ENCODE data around the gene PCNX2. TPM values are rescaled to one million over a fixed set of nuclear protein-coding genes. Genes with fewer than 3 reads are reported as not detected.

The PCNX2 gene
- total RNA-seq, 1 experiment from 2014 or later = 15.0 TPM

GRCh38 chr1:232996143-232996542 lies 299.4 kb downstream of the PCNX2 start:
- ChIA-PET CTCF (interaction anchor here (0.6 to 1.2 kb wide), 5 partner anchors 30 to 368 kb away, joined by 3 to 6 read pairs (median 3); no protein-coding TSS in a partner anchor), POLR2A (interaction anchor here (0.5 kb wide), 1 partner anchor 305 kb away, joined by 5 read pairs; no protein-coding TSS in a partner anchor)
- no peak for TF ChIP-seq CTCF (IDR thresholded peaks at IDR 0.05; ENCODE audit: insufficient read depth in 1 of 2, low read depth in 1 of 2, low read length in 1 of 2, severe bottlenecking in 1 of 2, unreplicated experiment in 1 of 2)
- peaks cover 16% of the 10 kb centered on the region for H3K4me1 ChIP-seq
- no peaks in the 10 kb centered on the region; the same call in 1 of the 2 replicates for H3K36me3 ChIP-seq (ENCODE audit: control insufficient read depth, insufficient read depth, low read length)
- H3K4me3 ChIP-seq (ENCODE audit: low read depth, low read length) = no peak overlapping the region
- Mint-ChIP-seq H3K27me3 (ENCODE audit: insufficient read depth, unreplicated experiment) (no peaks in the 10 kb centered on the region), H3K27ac (ENCODE audit: unreplicated experiment) (peak overlapping the region; percentile 25), H3K9me3 (ENCODE audit: unreplicated experiment) (peaks cover 39% of the 10 kb centered on the region), H3K4me3 (ENCODE audit: unreplicated experiment) (peak overlapping the region; percentile 9), H3K36me3 (ENCODE audit: insufficient read depth, unreplicated experiment) (peaks cover 15% of the 10 kb centered on the region), H3K4me1 (ENCODE audit: low read depth, unreplicated experiment) (peaks cover 14% of the 10 kb centered on the region)
- DNase-seq = peak; percentile 56 to 66
- intact Hi-C loops (cut with micrococcal nuclease; ENCODE audit: unreplicated experiment) = loop anchor here (1.0 to 2.0 kb wide), 3 partner anchors 29 to 43 kb away; no protein-coding TSS in a partner anchor
- no TSS peak for BruUV-seq (replicated peaks)
- H3K27me3 ChIP-seq (replicated peaks; ENCODE audit: control insufficient read depth, insufficient read depth, low read length) = no peaks in the 10 kb centered on the region
- peaks cover 11% of the 10 kb centered on the region; the same call in 1 of the 2 replicates for H3K9me3 ChIP-seq

DNA sequence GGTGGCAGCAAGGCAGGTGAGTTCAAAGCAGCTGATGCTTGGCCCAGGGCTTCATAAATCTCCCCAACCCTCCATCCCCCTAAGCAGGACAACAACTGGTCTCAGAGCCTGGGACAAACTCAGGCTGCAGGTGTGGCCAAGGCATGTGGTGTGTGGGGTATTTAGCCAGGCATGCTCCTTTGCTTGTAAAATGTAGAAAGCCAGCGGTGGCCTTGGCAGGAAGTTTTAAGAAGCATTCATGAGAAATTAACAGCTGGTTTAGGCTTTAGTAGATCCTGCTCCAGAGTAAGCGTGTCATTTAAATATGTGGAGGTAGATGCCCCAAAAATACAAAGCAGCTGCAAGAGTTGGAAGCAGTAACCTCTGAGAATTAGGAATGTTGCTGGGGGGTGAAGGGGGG lies 300.3 kb downstream of the PCNX2 start:
- Histone ChIP-seq H3K9me3 (peaks cover 11% of the 10 kb centered on the region; the same call in 1 of the 2 replicates), H3K27me3 (replicated peaks; ENCODE audit: control insufficient read depth, insufficient read depth, low read length) (no peaks in the 10 kb centered on the region), H3K4me1 (peaks cover 16% of the 10 kb centered on the region), H3K4me3 (ENCODE audit: low read depth, low read length) (no peak overlapping the region), H3K36me3 (ENCODE audit: control insufficient read depth, insufficient read depth, low read length) (no peaks in the 10 kb centered on the region; the same call in 1 of the 2 replicates)
- peaks cover 39% of the 10 kb centered on the region for H3K9me3 Mint-ChIP-seq (ENCODE audit: unreplicated experiment)
- TF ChIP-seq CTCF (IDR thresholded peaks at IDR 0.05; ENCODE audit: insufficient read depth in 1 of 2, low read depth in 1 of 2, low read length in 1 of 2, severe bottlenecking in 1 of 2, unreplicated experiment in 1 of 2) = no peak
- peaks cover 14% of the 10 kb centered on the region for H3K4me1 Mint-ChIP-seq (ENCODE audit: low read depth, unreplicated experiment)
- BruUV-seq (replicated peaks) = no TSS peak
- H3K4me3 Mint-ChIP-seq (ENCODE audit: unreplicated experiment) = no peak overlapping the region
- no peaks in the 10 kb centered on the region for H3K27me3 Mint-ChIP-seq (ENCODE audit: insufficient read depth, unreplicated experiment)
- intact Hi-C loops (cut with micrococcal nuclease; ENCODE audit: unreplicated experiment) = no loop called here
- ChIA-PET CTCF (interaction anchor here (0.7 kb wide), 1 partner anchor 93 kb away, joined by 3 read pairs; no protein-coding TSS in a partner anchor), POLR2A (no interaction called here)
- no peak overlapping the region for H3K27ac Mint-ChIP-seq (ENCODE audit: unreplicated experiment)
- no peak for DNase-seq
- H3K36me3 Mint-ChIP-seq (ENCODE audit: insufficient read depth, unreplicated experiment) = peaks cover 15% of the 10 kb centered on the region

DNA sequence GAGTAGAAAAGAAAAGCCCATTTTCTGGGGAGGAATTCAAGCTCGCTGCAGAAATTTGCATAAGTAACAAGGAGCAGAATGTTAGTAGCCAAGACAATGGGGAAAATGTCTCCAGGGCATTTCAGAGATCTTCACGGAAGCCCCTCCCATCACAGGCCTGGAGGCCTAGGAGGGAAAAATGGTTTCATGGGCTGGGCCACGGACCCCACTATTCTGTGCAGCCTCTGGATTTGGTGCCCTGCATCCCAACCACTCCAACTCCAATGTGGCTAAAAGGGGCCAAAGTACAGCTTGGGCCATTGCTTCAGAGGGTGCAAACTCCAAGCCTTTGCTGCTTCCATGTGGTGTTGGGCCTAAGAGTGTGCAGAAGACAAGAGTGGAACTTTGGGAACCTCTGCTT lies 302.0 kb downstream of the PCNX2 start:
- peaks cover 11% of the 10 kb centered on the region; the same call in 1 of the 2 replicates for H3K9me3 ChIP-seq
- H3K4me3 ChIP-seq (ENCODE audit: low read depth, low read length) = no peak overlapping the region
- CTCF ChIA-PET = no interaction called here
- Mint-ChIP-seq H3K27me3 (ENCODE audit: insufficient read depth, unreplicated experiment) (no peaks in the 10 kb centered on the region), H3K4me1 (ENCODE audit: low read depth, unreplicated experiment) (peaks cover 14% of the 10 kb centered on the region), H3K36me3 (ENCODE audit: insufficient read depth, unreplicated experiment) (peaks cover 15% of the 10 kb centered on the region), H3K9me3 (ENCODE audit: unreplicated experiment) (peaks cover 39% of the 10 kb centered on the region), H3K27ac (ENCODE audit: unreplicated experiment) (no peak overlapping the region), H3K4me3 (ENCODE audit: unreplicated experiment) (no peak overlapping the region)
- TF ChIP-seq CTCF (IDR thresholded peaks at IDR 0.05; ENCODE audit: insufficient read depth in 1 of 2, low read depth in 1 of 2, low read length in 1 of 2, severe bottlenecking in 1 of 2, unreplicated experiment in 1 of 2) = no peak
- H3K4me1 ChIP-seq = peaks cover 16% of the 10 kb centered on the region
- H3K36me3 ChIP-seq (ENCODE audit: control insufficient read depth, insufficient read depth, low read length) = no peaks in the 10 kb centered on the region; the same call in 1 of the 2 replicates
- POLR2A ChIA-PET = no interaction called here
- no peaks in the 10 kb centered on the region for H3K27me3 ChIP-seq (replicated peaks; ENCODE audit: control insufficient read depth, insufficient read depth, low read length)
- intact Hi-C loops (cut with micrococcal nuclease; ENCODE audit: unreplicated experiment) = no loop called here
- DNase-seq = no peak
- BruUV-seq (replicated peaks) = no TSS peak
